ENCODE measurements around the gene SLC46A3.
"Not testable (repeated sequence)": the region's sequence is repeated elsewhere in the genome, so short reads cannot be mapped to it uniquely, and the experiment has no call there.

SLC46A3 gene, protein sequence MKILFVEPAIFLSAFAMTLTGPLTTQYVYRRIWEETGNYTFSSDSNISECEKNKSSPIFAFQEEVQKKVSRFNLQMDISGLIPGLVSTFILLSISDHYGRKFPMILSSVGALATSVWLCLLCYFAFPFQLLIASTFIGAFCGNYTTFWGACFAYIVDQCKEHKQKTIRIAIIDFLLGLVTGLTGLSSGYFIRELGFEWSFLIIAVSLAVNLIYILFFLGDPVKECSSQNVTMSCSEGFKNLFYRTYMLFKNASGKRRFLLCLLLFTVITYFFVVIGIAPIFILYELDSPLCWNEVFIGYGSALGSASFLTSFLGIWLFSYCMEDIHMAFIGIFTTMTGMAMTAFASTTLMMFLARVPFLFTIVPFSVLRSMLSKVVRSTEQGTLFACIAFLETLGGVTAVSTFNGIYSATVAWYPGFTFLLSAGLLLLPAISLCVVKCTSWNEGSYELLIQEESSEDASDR

DNA sequence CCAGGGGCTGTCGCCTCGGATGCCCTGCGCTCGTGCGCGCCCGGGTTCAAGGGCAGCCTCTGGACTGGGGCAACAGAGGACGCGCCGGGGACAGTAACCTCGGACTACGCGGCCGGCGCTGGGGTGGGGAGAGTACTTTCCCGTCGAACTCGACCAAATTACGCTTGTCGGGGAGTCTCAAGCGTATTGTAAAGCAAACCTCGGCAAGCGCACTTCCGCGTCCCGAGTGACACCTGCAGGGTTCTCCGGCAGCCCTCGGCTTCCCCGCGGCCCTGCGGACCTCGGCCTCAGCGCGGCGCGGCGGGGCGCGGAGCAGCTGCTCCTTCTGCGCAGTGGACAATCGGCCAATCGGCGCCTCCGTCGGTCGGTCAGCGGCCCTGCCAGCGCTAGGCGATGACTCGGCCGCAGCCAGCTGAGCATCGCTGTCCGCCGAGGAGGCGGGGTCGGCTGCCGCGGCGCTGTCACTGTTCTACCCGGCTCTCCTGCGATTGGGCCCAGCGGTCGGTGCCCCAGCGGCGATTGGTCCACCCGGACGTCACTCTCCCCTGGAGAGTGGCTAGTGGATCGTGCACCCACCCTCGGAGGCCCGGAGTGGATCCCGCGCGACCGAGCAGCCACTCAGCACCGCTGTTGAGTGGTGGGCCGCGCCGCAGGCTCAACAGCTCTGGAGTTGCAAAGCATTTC lies at the start of gene SLC46A3:
TSS of gene SLC46A3 (minus strand) at position 428 of the 684 bp plus-strand sequence. CDS start 972 bp downstream, outside the sequence.
- DNase-seq (ENCODE audit: low read depth), result peak; percentile 94

DNA sequence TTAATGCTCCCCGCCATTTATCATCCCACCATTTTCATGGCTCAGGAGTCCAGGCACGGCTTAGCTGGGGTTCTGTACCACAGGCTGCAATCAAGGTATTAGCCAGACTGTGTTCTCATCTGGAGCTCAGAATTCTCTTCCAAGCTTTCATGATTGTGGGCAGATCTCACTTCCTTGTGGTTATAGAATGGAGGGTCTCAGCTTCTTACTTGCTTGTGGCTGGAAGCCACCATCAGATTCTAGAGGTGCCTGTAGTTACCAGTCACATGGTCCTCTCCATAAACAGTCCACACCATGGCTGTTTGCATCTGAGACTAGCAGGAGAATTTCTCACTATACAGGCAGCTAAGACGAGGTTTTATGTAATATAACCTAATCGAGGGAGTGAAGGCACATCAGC lies 45.1 kb upstream of the SLC46A3 start:
- DNase-seq (ENCODE audit: low read depth), result no peak

DNA sequence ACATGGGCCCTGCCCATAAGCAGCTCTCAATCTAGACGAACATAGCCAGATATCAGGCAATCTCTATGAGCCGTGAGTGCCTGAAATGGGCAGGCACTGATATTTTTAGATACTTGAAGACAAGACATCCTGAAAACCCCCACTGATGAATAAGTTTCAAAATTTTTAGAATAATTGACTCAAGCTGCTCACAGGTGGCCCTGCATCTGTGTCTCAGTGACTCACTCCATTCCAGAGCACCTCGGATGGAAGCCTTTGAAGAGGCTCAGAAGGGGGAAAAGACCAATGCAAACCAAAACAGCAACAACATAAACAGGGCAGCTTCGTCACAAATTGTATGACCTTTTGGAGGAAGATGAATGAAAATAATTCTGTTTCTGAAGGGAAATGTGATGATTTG lies 42.8 kb upstream of the SLC46A3 start:
- no peak for DNase-seq (ENCODE audit: low read depth)

- DNase-seq (ENCODE audit: low read depth), result no peak
Measured at GRCh38 chr13:28755546-28755870, 36.7 kb upstream of the SLC46A3 start.

GRCh38 chr13:28754698-28755545 lies 36.2 kb upstream of the SLC46A3 start:
- DNase-seq (ENCODE audit: low read depth), result no peak

DNA sequence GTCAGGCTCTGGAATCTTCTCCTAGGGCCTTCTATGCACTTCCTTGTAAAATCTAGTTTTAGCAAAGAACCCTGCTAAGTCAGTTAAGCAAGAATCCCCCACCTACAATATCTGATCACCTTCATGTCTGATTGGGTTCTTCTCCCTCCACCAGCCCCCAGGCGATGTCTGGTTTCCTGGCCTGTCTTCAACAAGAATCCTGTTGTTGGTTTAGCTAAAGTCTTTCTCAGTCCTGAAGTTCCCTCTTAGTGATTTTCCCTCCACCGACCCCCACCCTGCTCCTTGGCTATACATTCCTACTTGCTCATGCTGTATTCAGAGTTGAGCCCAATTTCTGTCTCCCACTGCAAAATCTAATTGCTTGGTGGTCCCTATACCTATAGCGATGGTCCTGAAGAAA lies 35.2 kb upstream of the SLC46A3 start:
- no peak for DNase-seq (ENCODE audit: low read depth)

- no peak for DNase-seq (ENCODE audit: low read depth)
Measured at GRCh38 chr13:28753208-28753892, 34.6 kb upstream of the SLC46A3 start.

DNA sequence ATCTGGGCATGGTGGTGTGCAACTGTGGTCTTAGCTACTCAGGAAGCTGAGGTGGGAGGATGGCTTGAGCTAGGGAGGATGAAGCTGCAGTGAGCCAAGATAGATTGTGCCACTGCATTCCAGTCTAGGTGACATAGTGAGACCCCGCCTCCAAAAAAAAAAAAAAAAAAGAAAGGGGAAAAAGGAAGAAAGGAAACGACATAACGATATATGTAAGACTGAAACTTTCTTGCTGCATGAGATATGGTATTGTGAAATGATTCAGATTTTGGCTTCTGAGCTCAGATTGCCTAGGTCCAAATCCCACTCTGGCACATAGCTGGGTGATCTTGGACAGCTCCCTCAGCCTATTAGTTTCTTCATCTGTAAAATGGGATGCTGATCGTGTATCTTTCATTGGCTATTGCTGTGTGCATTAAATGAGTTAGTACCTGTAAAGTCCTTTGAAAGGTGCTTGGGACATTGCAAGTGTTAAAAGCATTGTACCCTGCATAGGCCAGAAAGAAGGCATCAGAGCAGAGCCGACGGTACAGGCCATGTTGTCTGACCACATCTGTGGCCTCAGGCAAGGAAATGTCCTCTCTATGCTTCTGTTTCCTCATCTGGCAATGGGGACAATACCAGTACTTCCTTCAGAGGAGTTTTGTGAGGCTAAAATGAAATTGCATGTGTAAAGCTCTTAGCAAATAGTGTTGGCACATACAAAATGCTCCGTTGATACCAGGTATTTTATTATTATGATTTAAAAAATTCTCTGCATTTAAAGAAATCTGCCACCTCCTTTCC lies 32.6 kb upstream of the SLC46A3 start:
- DNase-seq (ENCODE audit: low read depth), result no peak

GRCh38 chr13:28750187-28751045 lies 31.6 kb upstream of the SLC46A3 start:
- no peak for DNase-seq (ENCODE audit: low read depth)

GRCh38 chr13:28747851-28748250 lies 29.1 kb upstream of the SLC46A3 start:
- no peak for DNase-seq (ENCODE audit: low read depth)

DNA sequence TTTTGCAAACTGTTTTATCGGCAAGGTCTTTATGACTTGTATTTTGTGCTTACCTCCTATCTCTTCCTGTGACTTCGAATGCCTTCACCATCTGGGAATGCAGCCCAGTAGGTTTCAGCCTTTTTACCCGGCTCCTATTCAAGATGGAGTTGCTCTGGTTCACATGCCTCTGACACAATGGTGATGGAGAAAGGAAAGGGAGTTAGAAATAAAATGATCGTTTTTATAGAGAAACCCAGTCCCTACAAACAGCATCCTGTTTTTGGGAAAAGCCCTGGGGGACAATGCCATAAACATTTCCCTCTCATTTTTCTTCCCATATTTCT lies 27.5 kb upstream of the SLC46A3 start:
- DNase-seq (ENCODE audit: low read depth), result no peak

DNA sequence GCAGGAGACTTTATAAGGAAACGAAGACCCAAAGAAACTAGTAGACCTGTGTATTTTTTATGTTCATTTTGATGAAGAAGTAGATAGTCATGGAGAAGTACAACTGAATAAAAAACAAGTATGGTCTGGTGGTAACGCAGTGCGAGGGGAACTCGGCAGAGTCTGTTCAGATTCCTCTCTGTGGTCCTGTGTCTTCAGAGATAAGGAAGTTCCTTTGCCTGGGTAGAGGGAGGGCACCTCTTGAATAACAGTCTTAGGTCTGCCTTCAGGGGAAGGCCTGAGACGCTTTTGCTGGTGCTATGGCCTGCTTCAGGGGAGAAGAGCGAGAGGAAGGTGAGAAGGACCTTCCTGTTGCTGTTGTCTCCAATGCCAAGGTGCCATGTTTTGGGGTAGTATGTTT lies 25.9 kb upstream of the SLC46A3 start:
- no peak for DNase-seq (ENCODE audit: low read depth)

GRCh38 chr13:28744091-28744536 lies 25.3 kb upstream of the SLC46A3 start:
- no peak for DNase-seq (ENCODE audit: low read depth)

GRCh38 chr13:28743499-28744083 lies 24.8 kb upstream of the SLC46A3 start:
- no peak for DNase-seq (ENCODE audit: low read depth)

GRCh38 chr13:28743020-28743419 lies 24.2 kb upstream of the SLC46A3 start:
- no peak for DNase-seq (ENCODE audit: low read depth)

- not testable (repeated sequence) for DNase-seq (ENCODE audit: low read depth)
Measured at GRCh38 chr13:28742445-28742844, 23.7 kb upstream of the SLC46A3 start.

DNA sequence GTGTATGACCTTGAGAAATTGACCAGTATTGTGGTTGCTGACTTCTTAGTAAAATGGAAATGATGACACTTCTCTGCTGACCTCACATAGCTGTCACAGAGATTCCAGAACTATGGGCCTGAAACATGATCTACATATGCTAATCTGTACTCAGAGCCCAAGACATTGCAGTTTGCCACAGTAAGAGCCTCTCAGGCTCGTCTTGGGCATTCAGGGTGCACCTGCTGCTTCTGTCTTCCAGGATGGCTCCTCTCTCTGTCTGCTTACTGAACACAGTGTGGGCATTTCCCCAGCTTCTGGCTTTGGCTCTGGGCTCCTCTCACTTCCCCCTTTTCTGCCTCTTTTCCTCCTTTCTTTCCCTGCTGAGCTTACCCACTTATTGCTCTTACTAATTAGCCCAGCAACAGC lies 22.3 kb upstream of the SLC46A3 start:
- no peak for DNase-seq (ENCODE audit: low read depth)

- no peak for DNase-seq (ENCODE audit: low read depth)
Measured at GRCh38 chr13:28739376-28739775, 20.6 kb upstream of the SLC46A3 start.

DNA sequence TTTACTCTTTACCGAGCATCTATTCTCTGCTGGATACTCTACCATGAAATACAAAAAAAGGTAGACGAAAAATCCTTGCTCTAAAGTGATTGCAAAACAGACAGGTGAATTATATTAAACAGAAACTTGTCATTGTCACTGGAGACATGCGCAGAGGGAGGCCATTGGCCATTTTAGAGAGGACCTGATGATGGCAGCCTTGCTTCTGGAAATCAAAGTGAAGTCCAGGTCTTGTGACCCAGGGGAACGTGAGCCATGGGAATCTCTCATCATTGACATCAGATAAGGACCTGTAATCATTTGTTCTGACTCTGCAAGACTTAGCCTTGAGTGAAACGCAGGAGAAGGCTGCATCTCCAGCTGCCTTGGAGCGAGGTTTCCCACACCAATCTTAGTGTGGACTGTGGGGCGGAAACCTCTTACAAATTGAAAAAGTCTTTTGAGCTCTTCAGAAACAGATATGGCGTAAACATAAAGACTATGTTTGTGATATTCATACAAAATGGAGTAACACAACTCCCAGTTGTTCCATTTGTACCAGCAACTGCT lies 16.8 kb upstream of the SLC46A3 start:
- no peak for DNase-seq (ENCODE audit: low read depth)

DNA sequence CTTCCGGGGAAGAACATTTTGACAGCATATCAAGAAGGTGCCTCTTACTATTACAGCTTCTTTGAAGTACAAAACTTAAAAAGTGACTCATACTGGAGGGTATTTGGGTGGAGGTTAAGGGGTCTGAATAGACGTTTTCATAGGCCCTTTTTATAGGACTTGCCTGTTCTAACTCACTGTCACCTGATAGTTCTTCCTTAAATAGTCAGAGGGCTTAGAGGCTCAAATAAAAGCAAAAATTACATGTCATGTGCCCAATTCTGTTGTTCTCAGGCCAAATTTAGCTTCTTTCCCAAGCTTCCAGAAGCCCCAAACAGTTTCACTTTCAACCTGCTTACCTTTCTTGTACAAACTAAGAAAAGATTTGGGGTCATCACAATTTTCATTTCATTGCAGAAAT lies 16.1 kb upstream of the SLC46A3 start:
- no peak for DNase-seq (ENCODE audit: low read depth)

All from stimulated activated CD8-positive, alpha-beta memory T cell treated with anti-CD3 and anti-CD28 coated beads, Interleukin-15, amount 100 ng/mL, for 1 hour (primary cell).